SIG-M5 treated with dmso at 0.1 percent for 504 hours (cell line): ENCODE measurements around the gene DNAJB6.

Experiments
- DNase-seq: peaks from one replicate; lab custom pipeline; 2025; ENCODE audit not compliant: unreplicated experiment; lab: John Stamatoyannopoulos, UW

Gene DNAJB6

GRCh38 chr7:157407512-157408257 lies 70.9 kb downstream of the DNAJB6 start:
- DNase-seq, result no peak

DNA sequence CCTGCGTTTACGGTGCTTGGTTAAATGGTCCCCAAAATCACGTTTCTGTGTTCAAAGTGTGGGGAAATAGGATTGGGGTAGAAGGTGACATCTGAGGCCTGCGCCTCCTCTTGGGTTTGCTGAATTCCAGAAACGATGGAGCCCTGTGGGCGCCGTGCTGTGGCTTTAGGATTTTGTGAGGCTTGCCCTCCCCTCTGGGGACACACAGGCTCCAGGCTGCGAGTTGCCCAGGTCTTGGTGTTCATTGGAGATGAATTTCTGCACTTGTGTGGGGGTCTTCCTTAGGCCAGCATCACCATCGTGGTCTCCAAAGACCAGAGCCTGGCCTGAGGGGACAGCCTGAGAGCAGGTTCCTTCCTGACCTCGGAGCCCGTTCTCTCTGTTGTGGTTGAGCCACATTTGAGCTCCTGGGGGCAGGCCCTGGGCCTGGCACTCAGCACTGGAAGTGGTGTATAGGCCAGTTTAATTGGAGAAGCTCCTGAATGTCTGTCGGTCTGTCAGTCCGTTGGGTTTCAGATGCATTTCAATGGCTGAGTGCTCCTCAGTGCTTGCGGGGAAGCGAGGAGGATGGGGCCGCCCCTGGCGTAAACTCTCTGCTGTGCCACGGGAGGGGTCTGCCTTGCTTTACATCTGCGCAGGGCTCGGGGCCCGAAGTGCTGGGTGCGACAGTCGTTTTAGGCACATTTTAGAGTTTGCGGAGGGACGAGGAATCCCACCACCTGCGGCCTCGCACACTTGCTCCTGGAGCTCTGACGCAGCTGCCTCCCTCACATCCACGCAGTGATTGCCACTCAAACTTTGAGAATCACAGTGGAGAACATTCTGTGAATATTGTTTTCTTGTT lies 71.7 kb downstream of the DNAJB6 start:
- DNase-seq, result no peak

DNA sequence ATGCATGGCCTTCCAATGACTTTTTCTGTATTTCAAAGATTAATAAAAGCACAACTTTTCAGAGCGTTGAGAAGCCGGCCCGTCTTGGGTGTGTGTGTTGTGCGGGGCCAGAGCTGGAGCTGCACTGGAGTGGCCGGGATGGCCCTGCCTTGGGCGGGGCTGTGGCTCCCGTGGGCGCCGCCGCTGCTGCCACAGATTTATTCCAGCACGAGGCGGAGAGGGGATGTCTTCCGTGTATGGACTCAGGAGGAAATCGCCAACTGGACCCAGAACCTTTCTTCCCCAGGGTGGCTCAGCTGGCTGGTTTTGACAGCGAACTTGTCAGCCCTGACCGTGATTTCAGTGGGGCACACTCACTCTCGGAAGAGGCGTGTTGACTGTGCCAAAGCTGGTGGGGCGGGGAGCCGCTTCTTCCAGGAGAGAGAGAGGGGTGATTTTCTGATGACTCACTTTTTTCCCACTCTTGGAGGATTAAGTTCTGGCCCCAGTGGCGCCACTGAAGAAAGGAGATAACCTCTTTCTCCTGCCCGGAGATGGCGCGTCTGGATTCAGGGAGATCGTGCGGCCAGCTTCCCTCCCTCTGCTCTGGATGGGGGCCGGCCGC lies 72.4 kb downstream of the DNAJB6 start:
- DNase-seq, result no peak

GRCh38 chr7:157409753-157410727 lies 73.2 kb downstream of the DNAJB6 start:
- no peak for DNase-seq

GRCh38 chr7:157410831-157411556 lies 74.2 kb downstream of the DNAJB6 start:
- DNase-seq, result no peak

DNA sequence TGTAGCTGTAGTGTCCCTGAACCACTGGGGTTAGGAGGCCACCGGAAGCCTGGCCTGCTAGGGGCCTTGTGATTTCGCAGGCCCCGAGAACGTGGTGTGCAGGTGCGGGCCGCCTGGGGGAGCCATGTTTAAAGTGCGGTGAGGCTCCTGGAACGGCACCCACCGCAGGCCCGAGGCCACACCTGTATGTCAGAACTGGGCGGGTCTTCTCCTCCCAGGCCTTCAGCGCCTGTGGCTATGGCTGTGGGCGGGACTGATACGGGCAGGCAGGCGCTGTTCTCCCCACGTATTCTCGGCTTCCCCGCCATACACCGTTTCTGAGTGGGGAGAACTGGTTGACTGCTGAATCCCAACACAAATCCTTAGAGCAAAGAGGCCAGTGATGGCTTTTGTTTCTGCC lies 74.8 kb downstream of the DNAJB6 start:
- DNase-seq, result no peak

DNA sequence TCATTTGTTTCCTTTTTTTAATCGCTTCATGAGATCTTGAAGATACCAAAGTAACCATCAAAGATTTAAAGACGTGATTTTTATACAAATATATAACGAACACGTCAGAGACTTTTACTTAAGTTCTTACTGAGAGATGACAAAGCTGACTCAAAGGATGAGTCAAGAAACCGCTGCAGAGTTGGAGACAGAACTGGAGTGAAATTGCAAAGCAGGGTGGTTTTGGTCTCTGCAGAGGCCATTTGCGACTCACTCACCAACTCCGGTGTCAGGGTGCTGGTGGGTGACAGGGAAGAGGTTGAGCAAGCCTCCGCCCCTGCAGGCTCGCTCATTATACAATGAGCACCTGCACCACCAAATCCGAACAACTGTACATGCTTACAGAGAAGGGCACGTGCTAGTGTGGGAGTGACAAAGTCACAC lies 75.2 kb downstream of the DNAJB6 start:
- peak; percentile 13 for DNase-seq

DNA sequence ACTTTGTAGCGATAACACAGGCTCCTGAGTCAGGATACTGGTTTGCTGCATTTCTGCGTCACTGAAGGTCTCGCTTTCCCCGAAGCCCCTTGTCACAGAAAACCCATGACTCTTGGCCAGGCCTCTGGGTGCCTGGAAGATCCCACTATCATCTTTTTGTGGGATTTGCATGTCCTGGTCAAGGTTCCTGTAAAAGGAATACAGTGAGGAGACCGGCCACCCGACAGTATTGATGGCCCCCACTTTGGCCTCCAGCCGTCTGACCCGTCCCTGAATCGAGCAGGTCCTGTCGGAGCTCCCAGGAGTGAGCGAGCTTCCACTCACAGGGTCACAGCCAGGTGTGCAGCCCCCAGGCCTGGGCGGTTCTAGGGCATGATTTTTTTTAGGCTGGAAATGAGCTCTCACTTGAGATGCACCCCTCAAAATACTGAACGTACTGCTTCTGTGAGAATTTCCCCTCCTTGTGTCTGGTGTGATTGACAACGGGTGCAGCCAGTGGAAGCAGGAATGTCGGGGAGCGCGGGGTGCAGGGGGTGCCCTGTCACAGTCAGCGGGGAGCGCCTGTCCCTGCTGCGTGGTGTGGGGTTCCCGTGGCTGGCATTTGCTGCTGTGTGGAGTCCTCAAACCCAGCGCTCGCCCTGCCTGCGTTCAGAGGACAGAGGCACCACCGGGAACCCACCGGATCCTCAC lies 75.8 kb downstream of the DNAJB6 start:
- no peak for DNase-seq

DNA sequence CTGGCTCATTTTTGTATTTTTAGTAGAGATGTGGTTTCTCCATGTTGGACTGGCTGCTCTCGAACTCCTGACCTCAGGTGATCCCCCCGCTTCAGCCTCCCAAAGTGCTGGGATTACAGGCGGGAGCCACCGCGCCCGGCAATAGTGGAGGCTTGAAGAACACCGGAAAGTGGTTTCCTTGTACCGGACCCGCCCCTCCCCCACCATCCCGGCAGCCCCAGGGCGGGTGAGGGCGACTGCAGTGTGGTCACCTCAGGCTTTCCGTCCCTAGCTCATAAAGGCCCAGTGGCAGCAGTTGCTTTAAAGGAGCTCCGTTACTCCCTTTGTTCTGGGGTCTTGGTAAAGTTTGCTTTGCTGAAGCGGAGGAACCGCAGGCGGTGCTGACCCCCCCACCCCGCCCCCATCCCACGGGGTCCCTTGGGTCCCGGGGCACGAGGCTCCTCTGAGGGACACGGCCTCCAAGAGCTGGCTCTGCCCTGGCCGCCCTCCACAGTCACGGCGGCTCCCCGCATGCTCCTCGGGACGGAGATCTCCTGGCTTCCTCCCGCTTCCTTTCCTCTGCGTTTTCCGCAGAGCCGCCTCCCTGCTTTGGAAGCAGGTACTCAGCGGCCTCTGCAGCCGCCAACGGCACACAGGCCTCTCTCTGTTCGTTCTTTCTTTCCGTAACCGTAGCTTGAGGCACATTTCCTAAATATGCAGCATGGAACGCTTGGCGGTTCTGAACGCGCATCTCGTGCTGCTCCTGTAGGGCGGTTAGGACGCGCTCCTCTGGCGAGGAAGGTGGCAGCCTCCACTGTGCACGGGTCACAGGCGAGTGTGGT lies 77.3 kb downstream of the DNAJB6 start:
- no peak for DNase-seq

DNA sequence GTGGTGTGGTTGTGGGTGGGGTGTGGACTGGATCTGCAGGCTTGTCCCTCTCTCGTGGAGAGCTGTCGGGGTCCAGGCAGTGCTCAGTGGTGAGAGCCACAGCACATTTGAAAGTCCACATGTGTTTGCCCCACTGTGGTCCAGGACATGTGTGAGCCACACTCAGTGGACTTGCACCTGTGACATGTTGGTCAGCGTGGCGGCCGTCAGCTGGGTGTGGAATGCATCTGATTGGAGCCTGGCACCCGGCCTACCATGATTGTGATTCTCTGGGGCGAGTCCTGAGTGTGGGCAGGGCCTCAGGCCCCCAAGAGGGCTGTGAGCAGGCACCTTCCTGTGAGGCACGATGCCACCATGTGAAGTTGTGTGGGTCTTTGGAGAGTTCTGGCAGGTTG lies 77.9 kb downstream of the DNAJB6 start:
- DNase-seq, result no peak

DNA sequence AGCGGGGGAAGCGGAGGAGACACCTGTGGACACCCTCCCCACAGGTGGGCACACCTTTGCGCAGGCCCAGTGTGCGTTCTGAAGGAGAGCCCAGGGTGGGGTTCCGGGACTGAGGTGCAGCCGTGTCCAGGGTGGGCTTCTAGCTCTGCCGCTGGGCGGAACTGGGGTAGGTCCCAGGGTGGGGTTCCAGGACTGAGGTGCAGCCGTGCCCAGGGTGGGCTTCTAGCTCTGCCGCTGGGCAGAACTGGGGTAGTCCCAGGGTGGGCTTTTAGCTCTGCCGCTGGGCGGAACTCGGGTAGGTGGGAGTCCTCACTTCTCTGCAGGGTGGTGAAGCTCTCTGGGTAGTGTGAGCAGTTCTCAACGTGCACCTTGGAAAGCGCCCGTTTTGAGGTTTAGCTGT lies 78.7 kb downstream of the DNAJB6 start:
- no peak for DNase-seq

DNA sequence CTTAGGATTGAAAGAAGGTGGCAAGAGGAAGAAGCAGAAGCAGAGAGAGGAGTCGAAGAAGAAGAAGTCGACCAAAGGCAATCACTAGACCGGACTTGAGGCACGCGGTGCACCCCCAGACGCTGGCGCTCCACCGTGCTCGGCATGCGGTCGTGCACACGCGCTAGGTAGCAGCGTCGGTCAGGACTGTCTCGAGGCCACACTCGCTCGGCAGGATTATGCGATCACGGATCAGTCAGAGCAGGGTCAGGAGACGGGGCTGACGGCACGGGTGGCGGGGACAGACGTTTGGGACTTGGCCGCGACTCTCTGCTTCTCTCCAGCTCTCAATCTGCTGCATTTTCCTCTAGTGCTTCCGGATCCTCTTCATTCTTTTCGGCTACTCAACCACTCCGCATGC lies 79.2 kb downstream of the DNAJB6 start:
- DNase-seq, result no peak

DNA sequence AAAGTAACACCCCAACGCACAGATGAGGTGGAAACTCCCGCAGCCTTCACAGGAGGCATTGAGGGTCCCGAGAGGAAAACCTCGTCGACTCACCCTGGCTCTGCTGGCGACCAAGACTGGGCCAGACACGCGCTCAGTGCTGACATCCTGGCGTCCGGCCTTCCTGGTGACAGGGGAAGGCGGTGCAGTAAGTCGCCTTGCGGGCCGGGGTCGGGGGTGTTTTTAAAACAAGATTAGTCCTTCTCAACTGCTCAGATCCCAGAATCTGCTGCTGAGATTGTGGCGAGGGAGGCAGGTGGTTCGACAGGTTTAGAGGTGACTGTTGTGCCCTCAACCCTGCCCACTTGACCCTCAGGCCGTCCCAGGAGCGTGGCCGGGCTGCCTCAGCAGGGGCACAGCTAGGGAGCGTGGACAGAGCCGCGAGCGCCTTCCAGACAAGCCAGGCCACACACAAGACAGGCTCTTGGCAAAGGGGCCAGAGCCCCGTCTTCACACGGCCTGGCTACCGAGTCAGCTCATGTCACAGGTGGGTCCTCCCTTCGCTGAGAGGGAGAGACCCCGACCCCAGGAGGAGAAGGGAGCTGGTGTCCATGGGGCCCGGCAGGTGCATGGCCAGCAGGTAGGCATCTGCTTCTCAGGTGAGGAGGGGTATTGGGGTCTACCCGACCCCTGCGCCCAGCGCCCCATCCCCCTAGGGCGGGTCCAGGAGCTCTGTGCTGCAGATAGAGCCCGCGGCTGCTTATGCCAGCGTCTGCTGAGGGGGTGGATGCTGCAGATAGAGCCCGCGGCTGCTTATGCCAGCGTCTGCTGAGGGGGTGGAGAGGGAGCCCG lies 81.6 kb downstream of the DNAJB6 start:
- no peak for DNase-seq

GRCh38 chr7:157419035-157419293 lies 82.2 kb downstream of the DNAJB6 start:
- DNase-seq, result no peak

GRCh38 chr7:157422279-157422678 lies 85.5 kb downstream of the DNAJB6 start:
- no peak for DNase-seq

- no peak for DNase-seq
Measured at GRCh38 chr7:157423348-157423747, 86.5 kb downstream of the DNAJB6 start.

GRCh38 chr7:157423886-157424565 lies 87.2 kb downstream of the DNAJB6 start:
- no peak for DNase-seq
